Loucy (cell line): ENCODE measurements around the gene TBX21.

Experiments
- CTCF ChIP-seq: fragments of 200-600 bp; sonication (generic); conservative IDR thresholded peaks from 2 replicates; pipeline ENCODE4 v1.5.1; 2014; ENCODE audit warnings: mild to moderate bottlenecking, antibody characterized with exemption, low read length
- EZH2phosphoT487 ChIP-seq: fragments of 200-600 bp; IDR thresholded peaks from 2 replicates; pipeline ENCODE4 v1.6.1; 2018; ENCODE audit warnings: antibody characterized with exemption, mild to moderate bottlenecking, moderate library complexity, borderline replicate concordance

- TF ChIP-seq CTCF (no peak), EZH2phosphoT487 (no peak)
These were observed 806 bp downstream of the TBX21 start for GRCh38 chr17:47733674-47734410.
